Body of pancreas (tissue), 4 donors: ENCODE results near the gene CACNA1C. TPM values are rescaled to one million over a fixed set of nuclear protein-coding genes. Genes with fewer than 3 reads are reported as not detected.

ENCODE experiments used
- ATAC-seq: fragments of 150-250 bp; one replicate; pipeline ENCODE4 v1.9.1; 2016
- DNase-seq, 4 donors: peaks; one replicate each; pipeline ENCODE4 v3.0.0-alpha.2; 2019
- H3K27ac ChIP-seq, 4 donors: fragments of 200-600 bp; sonication (generic); 1 replicate in 3 of 4; 2 replicates in 1 of 4; pipeline versions ENCODE4 v1.5.1 to v1.6.1; 2016 to 2019; ENCODE audit warnings: mild to moderate bottlenecking in 1 of 4, mixed read lengths in 1 of 4, moderate library complexity in 1 of 4
- H3K27me3 ChIP-seq, 2 donors: fragments of 200-600 bp; sonication (generic); one replicate each; pipeline ENCODE4 v1.6.0; 2016; ENCODE audit warnings: mild to moderate bottlenecking in 1 of 2
- H3K36me3 ChIP-seq, 2 donors: fragments of 200-600 bp; sonication (generic); replicated peaks in 1 of 2; 2 replicates each; pipeline ENCODE4 v1.5.1; 2016; ENCODE audit warnings: low read depth in 2 of 2; ENCODE audit not compliant: insufficient read depth in 1 of 2
- H3K4me1 ChIP-seq: fragments of 200-600 bp; sonication (generic); one replicate; pipeline ENCODE4 v1.6.0; 2016
- H3K4me3 ChIP-seq, 2 donors: fragments of 200-600 bp; sonication (generic); 1 replicate in 1 of 2; 2 replicates in 1 of 2; pipeline ENCODE4 v1.5.1; 2016 to 2019
- H3K9me3 ChIP-seq, 3 donors: fragments of 200-600 bp; sonication (generic); 1 replicate in 2 of 3; 2 replicates in 1 of 3; pipeline ENCODE4 v1.5.1; 2016
- CTCF ChIP-seq, 7 experiments: fragments of 450-650 bp in 4 of 7; fragments of 200-600 bp in 3 of 7; sonication (generic) in 3 of 7; IDR thresholded peaks; one replicate each; pipeline ENCODE4 v1.5.1; 2016 to 2019; ENCODE audit warnings: antibody characterized with exemption in 7 of 7
- POLR2A ChIP-seq, 3 donors: fragments of 450-650 bp; IDR thresholded peaks; one replicate each; pipeline ENCODE4 v1.6.1; 2016; ENCODE audit warnings: antibody characterized with exemption in 3 of 3, mild to moderate bottlenecking in 2 of 3
- WGBS, 2 donors: methylation state at CpG; one replicate each; pipeline ENCODE4 v1.1.5; 2017; 5-methylcytosine and 5-hydroxymethylcytosine counted together
- intact Hi-C: fragments of 100-400 bp; cut with DNase I; formaldehyde crosslinking; loops from one replicate; pipeline ENCODE4 v1.15.1; 2023
- total RNA-seq, 2 donors: library from RNA; depleted of rRNA; stranded (reverse); fragments of >200 nt; gene quantifications; one replicate each; pipeline ENCODE4 v1.1.0, GENCODE V29; 2016

Gene CACNA1C
- total RNA-seq, 2 donors from 2014 or later, result 2.3 to 4.4 TPM

- no peaks in the 10 kb centered on the region for H3K4me1 ChIP-seq
- no peak overlapping the region for H3K27ac ChIP-seq
- H3K9me3 ChIP-seq, result no peaks in the 10 kb centered on the region
- intact Hi-C loops, result no loop called here
- WGBS, 2 donors, result 76% methylated on average over 9 of the region's 9 CpGs
- no peaks in the 10 kb centered on the region for H3K36me3 ChIP-seq
- no peak for ATAC-seq
- no peak for TF ChIP-seq POLR2A (IDR thresholded peaks at IDR 0.05)
- TF ChIP-seq CTCF (IDR thresholded peaks at IDR 0.05), result no peak
- no peaks in the 10 kb centered on the region for H3K27me3 ChIP-seq
- H3K4me3 ChIP-seq, result no peak overlapping the region
- DNase-seq, result no peak
Measured at GRCh38 chr12:2455410-2455809, 402.6 kb downstream of the CACNA1C start.

DNA sequence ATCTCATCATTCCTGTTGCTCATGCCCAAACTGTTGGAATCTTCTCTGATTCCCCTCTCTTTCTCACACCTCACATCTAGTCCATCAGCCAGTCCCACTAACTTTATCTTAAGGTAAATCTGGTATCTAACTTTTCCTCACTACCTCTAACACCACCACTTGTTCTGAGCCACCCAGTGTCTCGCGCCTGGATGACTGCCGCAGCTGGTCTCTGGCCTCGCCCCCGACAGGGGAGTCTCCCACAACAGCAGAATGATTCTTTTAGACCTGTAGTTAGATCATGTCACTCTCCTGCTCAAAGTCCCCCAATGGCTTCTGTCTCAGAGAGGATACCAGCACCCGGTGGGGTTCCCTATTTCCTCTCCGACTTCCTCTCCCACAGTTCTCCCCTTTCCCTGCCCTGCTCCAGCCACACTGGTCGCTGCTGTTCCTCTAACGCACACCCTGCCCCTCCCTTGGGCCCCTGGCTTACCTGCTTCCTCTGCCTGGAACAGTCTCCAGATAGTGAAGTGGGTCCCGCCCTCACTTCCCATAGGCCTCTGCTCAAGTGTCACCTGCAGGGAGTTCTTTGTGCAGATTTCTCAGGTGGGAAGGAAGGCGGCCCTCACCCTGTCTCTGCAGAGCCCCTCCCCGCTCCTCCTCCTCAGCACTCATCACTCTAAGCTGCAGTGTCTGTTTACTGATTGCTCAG lies 403.5 kb downstream of the CACNA1C start:
- ATAC-seq, result no peak

GRCh38 chr12:2456813-2457186 lies 404.0 kb downstream of the CACNA1C start:
- no peaks in the 10 kb centered on the region for H3K9me3 ChIP-seq
- intact Hi-C loops, result no loop called here
- no peaks in the 10 kb centered on the region for H3K4me1 ChIP-seq
- no peak overlapping the region for H3K4me3 ChIP-seq
- no peaks in the 10 kb centered on the region for H3K27me3 ChIP-seq
- TF ChIP-seq CTCF (IDR thresholded peaks at IDR 0.05), result no peak
- TF ChIP-seq POLR2A (IDR thresholded peaks at IDR 0.05), result no peak
- 63 to 82% methylated on average over 6 of the region's 6 CpGs for WGBS, 2 donors
- H3K36me3 ChIP-seq, result no peaks in the 10 kb centered on the region
- ATAC-seq (no peak), DNase-seq (no peak)
- H3K27ac ChIP-seq, result no peak overlapping the region

More for the DNA sequence above, 403.5 kb downstream of the CACNA1C start:
- H3K4me3 ChIP-seq, result no peak overlapping the region
- H3K27me3 ChIP-seq, result no peaks in the 10 kb centered on the region
- no peak overlapping the region for H3K27ac ChIP-seq
- no peak for DNase-seq
- intact Hi-C loops, result no loop called here
- no peaks in the 10 kb centered on the region for H3K9me3 ChIP-seq
- TF ChIP-seq POLR2A (IDR thresholded peaks at IDR 0.05), result no peak
- TF ChIP-seq CTCF (IDR thresholded peaks at IDR 0.05), result no peak
- WGBS, 2 donors, result 70% methylated on average over 12 of the region's 12 CpGs
- H3K4me1 ChIP-seq, result no peaks in the 10 kb centered on the region
- no peaks in the 10 kb centered on the region for H3K36me3 ChIP-seq

- Histone ChIP-seq H3K4me1 (no peaks in the 10 kb centered on the region), H3K9me3 (no peaks in the 10 kb centered on the region), H3K4me3 (no peak overlapping the region), H3K27ac (no peak overlapping the region), H3K27me3 (no peaks in the 10 kb centered on the region), H3K36me3 (no peaks in the 10 kb centered on the region)
- intact Hi-C loops, result no loop called here
- no peak for DNase-seq
- 71 to 74% methylated on average over 17 to 23 of the region's 23 CpGs for WGBS, 2 donors
- TF ChIP-seq POLR2A (IDR thresholded peaks at IDR 0.05), result no peak
- TF ChIP-seq CTCF (IDR thresholded peaks at IDR 0.05), result no peak
- ATAC-seq, result no peak
Measured at GRCh38 chr12:2457215-2457932, 404.6 kb downstream of the CACNA1C start.
